Stimulated activated CD4-positive, alpha-beta T cell treated with anti-CD3 and anti-CD28 coated beads, Interleukin-2, amount 100 ng/mL, for 4 hours (primary cell): ENCODE measurements around the gene PLOD1.
"Not testable (repeated sequence)": the region's sequence is repeated elsewhere in the genome, so short reads cannot be mapped to it uniquely, and the experiment has no call there.

Experiments
- DNase-seq: peaks from one replicate; pipeline ENCODE4 v3.0.0-alpha.2; 2020; ENCODE audit warnings: low read depth

PLOD1 gene

GRCh38 chr1:11939794-11940193, 5.3 kb downstream of the PLOD1 start:
- DNase-seq = not testable (repeated sequence)

GRCh38 chr1:11940260-11940921, 5.9 kb downstream of the PLOD1 start:
- DNase-seq = no peak

- no peak for DNase-seq
These were observed 7.8 kb downstream of the PLOD1 start for GRCh38 chr1:11942280-11942679.

- DNase-seq = no peak
These were observed 9.1 kb downstream of the PLOD1 start for GRCh38 chr1:11943619-11944018.

GRCh38 chr1:11944358-11944931, 9.9 kb downstream of the PLOD1 start:
- DNase-seq = no peak

- no peak for DNase-seq
These were observed 12.1 kb downstream of the PLOD1 start for GRCh38 chr1:11946647-11947046.

- no peak for DNase-seq
These were observed 14.4 kb downstream of the PLOD1 start for GRCh38 chr1:11948822-11949458.

GRCh38 chr1:11951901-11952300, 17.4 kb downstream of the PLOD1 start:
- DNase-seq = no peak

- DNase-seq = no peak
These were observed 18.1 kb downstream of the PLOD1 start for GRCh38 chr1:11952455-11953109.

- DNase-seq = no peak
These were observed 20.7 kb downstream of the PLOD1 start for GRCh38 chr1:11955221-11955620.

GRCh38 chr1:11957398-11957797, 22.9 kb downstream of the PLOD1 start:
- DNase-seq = no peak

GRCh38 chr1:11957897-11958296, 23.4 kb downstream of the PLOD1 start:
- no peak for DNase-seq

GRCh38 chr1:11960276-11960675, 25.8 kb downstream of the PLOD1 start:
- no peak for DNase-seq

- DNase-seq = no peak
These were observed 26.2 kb downstream of the PLOD1 start for GRCh38 chr1:11960715-11961114.

GRCh38 chr1:11961230-11961629, 26.7 kb downstream of the PLOD1 start:
- no peak for DNase-seq

- no peak for DNase-seq
These were observed 29.1 kb downstream of the PLOD1 start for GRCh38 chr1:11963622-11964021.

GRCh38 chr1:11964656-11965055, 30.1 kb downstream of the PLOD1 start:
- no peak for DNase-seq

- DNase-seq = no peak
These were observed 32.6 kb downstream of the PLOD1 start for GRCh38 chr1:11967028-11967547.

- DNase-seq = no peak
These were observed 36.1 kb downstream of the PLOD1 start for GRCh38 chr1:11970441-11971185.

GRCh38 chr1:11977625-11978024, 43.1 kb downstream of the PLOD1 start:
- DNase-seq = no peak

- DNase-seq = no peak
These were observed 43.8 kb downstream of the PLOD1 start for GRCh38 chr1:11978301-11978700.
